Mesendoderm (in vitro differentiated cells): ENCODE results near the gene HABP2. TPM values are rescaled to one million over a fixed set of nuclear protein-coding genes. Genes with fewer than 3 reads are reported as not detected.

Experiments used
- DNase-seq: peaks from one replicate; pipeline ENCODE4 v3.0.0; 2013
- H2AK5ac ChIP-seq: 2 replicates; pipeline ENCODE4 v1.6.1; 2013; ENCODE audit warnings: low read length, inconsistent platforms
- H2BK120ac ChIP-seq: 2 replicates; pipeline ENCODE4 v1.6.1; 2013; ENCODE audit warnings: low read depth, mild to moderate bottlenecking, low read length, moderate library complexity, mixed read lengths
- H2BK15ac ChIP-seq: replicated peaks from 2 replicates; pipeline ENCODE4 v1.6.1; 2013; ENCODE audit warnings: low read depth, mild to moderate bottlenecking, moderate library complexity
- H2BK5ac ChIP-seq: 2 replicates; pipeline ENCODE4 v1.6.1; 2013; ENCODE audit warnings: low read length, inconsistent platforms
- H3K18ac ChIP-seq: 2 replicates; pipeline ENCODE4 v1.6.1; 2013; ENCODE audit warnings: mild to moderate bottlenecking, low read length, mixed read lengths
- H3K23ac ChIP-seq: one replicate; pipeline ENCODE4 v1.6.1; 2013; ENCODE audit warnings: low read length
- H3K27ac ChIP-seq: 2 replicates; pipeline ENCODE4 v1.5.1; 2013; ENCODE audit warnings: low read depth, mild to moderate bottlenecking, inconsistent platforms, low read length, moderate library complexity
- H3K27me3 ChIP-seq: 2 replicates; pipeline ENCODE4 v1.6.1; 2013; ENCODE audit warnings: low read length, control low read depth, mild to moderate bottlenecking, inconsistent platforms; ENCODE audit not compliant: insufficient read depth, poor library complexity
- H3K36me3 ChIP-seq: 2 replicates; pipeline ENCODE4 v1.6.1; 2013; ENCODE audit warnings: low read length, inconsistent platforms; ENCODE audit not compliant: control insufficient read depth, insufficient read depth
- H3K4ac ChIP-seq: one replicate; pipeline ENCODE4 v1.6.1; 2013; ENCODE audit warnings: low read depth, mild to moderate bottlenecking, low read length, moderate library complexity
- H3K4me1 ChIP-seq: 2 replicates; pipeline ENCODE4 v1.6.1; 2013; ENCODE audit warnings: low read depth, low read length, inconsistent platforms; ENCODE audit not compliant: control insufficient read depth
- H3K4me2 ChIP-seq: 2 replicates; pipeline ENCODE4 v1.6.1; 2013; ENCODE audit warnings: low read length
- H3K4me3 ChIP-seq: 2 replicates; pipeline ENCODE4 v1.5.1; 2013; ENCODE audit warnings: mild to moderate bottlenecking, low read length
- H3K56ac ChIP-seq: one replicate; pipeline ENCODE4 v1.6.1; 2013; ENCODE audit warnings: low read length
- H3K79me1 ChIP-seq: 2 replicates; pipeline ENCODE4 v1.6.1; 2013; ENCODE audit warnings: low read length, inconsistent platforms
- H3K79me2 ChIP-seq: 2 replicates; pipeline ENCODE4 v1.6.1; 2013; ENCODE audit warnings: mild to moderate bottlenecking, low read length; ENCODE audit not compliant: control insufficient read depth, insufficient read depth
- H3K9ac ChIP-seq: 2 replicates; pipeline ENCODE4 v1.6.1; 2013; ENCODE audit warnings: low read length, inconsistent platforms
- H4K5ac ChIP-seq: one replicate; pipeline ENCODE4 v1.6.1; 2013; ENCODE audit warnings: low read length
- H4K8ac ChIP-seq: one replicate; pipeline ENCODE4 v1.6.1; 2013; ENCODE audit warnings: low read depth, mild to moderate bottlenecking, control low read depth, low read length, moderate library complexity
- WGBS: extraction: QIAGEN DNeasy Blood & Tissue Kit; methylation state at CpG from one replicate; pipeline ENCODE4 v1.1.7; 2013; ENCODE audit warnings: low lambda C conversion rate, missing lambda C conversion rate; ENCODE audit not compliant: insufficient coverage; ENCODE audit errors: extremely low coverage; 5-methylcytosine and 5-hydroxymethylcytosine counted together
- polyA plus RNA-seq, 2 experiments: library from polyadenylated mRNA; stranded (reverse); fragments of 200-250 nt; gene quantifications; one replicate each; pipeline ENCODE4 v1.2.3, GENCODE V29; 2013

Gene HABP2
- polyA plus RNA-seq (2013, experiment 1 of 2), result not detected
- polyA plus RNA-seq (2013, experiment 2 of 2), result not detected

DNA sequence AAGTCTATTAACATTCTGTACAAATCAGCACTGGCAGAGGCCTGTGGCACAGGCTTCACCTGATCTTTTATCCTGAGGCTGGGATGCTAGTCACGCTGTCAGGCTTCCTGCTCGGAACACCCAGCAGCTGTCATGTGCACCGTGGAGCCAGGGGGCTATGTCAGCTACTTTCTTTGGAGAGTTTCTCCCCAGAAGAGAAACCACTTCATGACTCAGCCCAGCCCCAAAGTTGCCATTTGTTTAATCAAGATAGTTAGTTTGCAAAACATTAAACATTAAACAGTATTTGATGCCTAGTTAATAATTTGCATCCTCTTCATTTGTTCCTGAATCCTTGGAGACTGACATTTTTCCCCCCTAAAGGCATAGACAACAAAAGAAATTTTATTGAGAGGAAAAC lies at the start of gene HABP2:
HABP2 (plus strand) TSS at position 353 of the 400 bp plus-strand sequence. CDS start 69 bp downstream, outside the sequence.
- H4K5ac ChIP-seq, result no peak within 1 kb of the TSS
- no peak within 1 kb of the TSS for H3K56ac ChIP-seq
- H3K9ac ChIP-seq, result no peak within 1 kb of the TSS
- H3K4me3 ChIP-seq, result no peak within 1 kb of the TSS
- H3K23ac ChIP-seq, result no peak within 1 kb of the TSS
- no peak within 1 kb of the TSS for H3K18ac ChIP-seq
- H3K4ac ChIP-seq, result no peak within 1 kb of the TSS
- DNase-seq, result no peak
- H3K36me3 ChIP-seq, result no peaks in the 10 kb centered on the region
- H2BK120ac ChIP-seq, result no peak within 1 kb of the TSS
- H3K4me2 ChIP-seq, result no peak within 1 kb of the TSS
- no peak within 1 kb of the TSS for H3K27ac ChIP-seq
- no peaks in the 10 kb centered on the region for H3K79me1 ChIP-seq
- H3K27me3 ChIP-seq, result no peaks in the 10 kb centered on the region
- no peak within 1 kb of the TSS for H2AK5ac ChIP-seq
- no peak within 1 kb of the TSS for H2BK15ac ChIP-seq
- no peaks in the 10 kb centered on the region for H3K4me1 ChIP-seq
- H3K79me2 ChIP-seq, result no peaks in the 10 kb centered on the region
- no peak within 1 kb of the TSS for H4K8ac ChIP-seq
- WGBS, result no CpG with 5 or more reads among the region's 3 CpGs
- H2BK5ac ChIP-seq, result no peak within 1 kb of the TSS

DNA sequence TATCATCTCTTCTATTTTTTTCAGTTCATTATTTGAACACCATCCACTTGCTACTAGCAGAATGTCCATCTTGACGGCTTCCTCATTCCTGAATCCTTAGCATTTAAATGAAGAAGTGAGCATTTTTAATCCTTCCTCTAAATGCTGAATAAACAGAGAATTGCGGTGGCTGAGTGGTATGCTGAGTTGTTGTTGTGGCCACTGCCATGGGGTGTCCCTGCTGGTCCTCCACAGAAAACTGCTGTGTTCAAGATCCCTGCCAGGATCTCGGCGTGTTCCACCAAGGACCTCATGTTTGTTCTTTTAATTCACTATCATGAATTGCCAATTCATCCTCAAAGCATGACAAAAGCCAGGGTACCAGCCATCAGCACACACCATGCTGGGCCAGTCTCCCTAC lies 48.9 kb upstream of the HABP2 start:
- no peak overlapping the region for H3K18ac ChIP-seq
- WGBS, result no CpG with 5 or more reads among the region's 4 CpGs
- H2BK15ac ChIP-seq, result no peak overlapping the region
- no peak overlapping the region for H2AK5ac ChIP-seq
- no peaks in the 10 kb centered on the region for H3K4me1 ChIP-seq
- no peaks in the 10 kb centered on the region for H3K36me3 ChIP-seq
- no peak overlapping the region for H3K23ac ChIP-seq
- no peaks in the 10 kb centered on the region for H3K79me2 ChIP-seq
- H4K8ac ChIP-seq, result no peak overlapping the region
- no peak overlapping the region for H2BK5ac ChIP-seq
- no peak overlapping the region for H3K4me2 ChIP-seq
- no peak overlapping the region for H2BK120ac ChIP-seq
- no peak overlapping the region for H3K27ac ChIP-seq
- no peak overlapping the region for H3K9ac ChIP-seq
- H3K27me3 ChIP-seq, result no peaks in the 10 kb centered on the region
- H4K5ac ChIP-seq, result no peak overlapping the region
- H3K4me3 ChIP-seq, result no peak overlapping the region
- H3K79me1 ChIP-seq, result no peaks in the 10 kb centered on the region
- no peak overlapping the region for H3K4ac ChIP-seq
- no peak for DNase-seq
- H3K56ac ChIP-seq, result no peak overlapping the region

DNA sequence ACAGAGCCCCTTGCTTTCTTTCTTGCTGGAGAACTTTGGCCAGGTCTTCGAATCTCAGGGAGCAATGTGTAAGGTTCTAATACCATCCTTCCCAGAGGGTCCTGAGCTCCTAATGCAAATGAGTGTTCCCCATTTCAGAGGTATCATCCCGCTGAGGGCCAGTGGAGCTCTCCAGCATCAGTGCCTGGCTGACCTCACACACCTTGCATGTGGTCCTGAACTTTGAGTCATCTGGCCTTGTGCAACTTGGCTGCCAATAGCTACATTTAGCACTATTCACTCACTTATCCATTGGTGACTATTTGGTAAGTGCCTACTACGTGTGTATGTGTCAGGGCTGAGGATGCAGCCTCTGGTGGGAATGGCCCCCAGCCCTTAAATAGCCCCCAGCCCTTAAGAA lies 48.4 kb upstream of the HABP2 start:
- Histone ChIP-seq H2AK5ac (no peak overlapping the region), H4K5ac (no peak overlapping the region)
- WGBS, result no CpG with 5 or more reads among the region's 3 CpGs

DNA sequence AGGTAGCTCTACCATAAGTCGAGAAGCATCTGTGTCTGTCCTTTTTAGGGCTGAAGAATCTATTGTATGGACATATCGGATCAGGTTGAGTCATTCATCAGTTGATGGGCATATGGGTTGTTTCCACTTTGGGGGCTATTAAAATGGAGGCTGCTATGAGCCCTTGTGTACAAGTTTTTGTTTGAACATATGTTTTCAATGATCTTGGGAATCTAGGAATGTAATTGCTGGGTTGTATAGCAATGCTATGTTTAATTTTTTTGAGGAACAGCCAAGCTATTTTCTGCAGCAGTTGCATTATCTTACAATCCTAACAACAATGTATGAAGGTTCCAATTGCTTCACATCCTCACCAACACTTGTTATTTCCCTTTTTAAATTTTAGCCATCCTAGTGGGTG lies 46.4 kb upstream of the HABP2 start:
- Histone ChIP-seq H3K56ac (no peak overlapping the region), H3K4me3 (no peak overlapping the region), H3K4me1 (no peaks in the 10 kb centered on the region), H3K27ac (no peak overlapping the region), H2AK5ac (no peak overlapping the region), H3K79me2 (no peaks in the 10 kb centered on the region), H3K79me1 (no peaks in the 10 kb centered on the region), H3K18ac (no peak overlapping the region), H3K4ac (no peak overlapping the region), H3K23ac (no peak overlapping the region), H2BK5ac (no peak overlapping the region), H4K8ac (no peak overlapping the region), H2BK120ac (no peak overlapping the region), H3K27me3 (no peaks in the 10 kb centered on the region), H4K5ac (no peak overlapping the region), H2BK15ac (no peak overlapping the region), H3K9ac (no peak overlapping the region), H3K4me2 (no peak overlapping the region), H3K36me3 (no peaks in the 10 kb centered on the region)
- DNase-seq, result no peak
- no CpG with 5 or more reads among the region's 2 CpGs for WGBS

More for the DNA sequence above, 48.4 kb upstream of the HABP2 start:
- Histone ChIP-seq H3K4me2 (no peak overlapping the region), H3K79me2 (no peaks in the 10 kb centered on the region), H3K27ac (no peak overlapping the region), H2BK15ac (no peak overlapping the region), H3K27me3 (no peaks in the 10 kb centered on the region), H3K4me3 (no peak overlapping the region), H3K4me1 (no peaks in the 10 kb centered on the region), H4K8ac (no peak overlapping the region), H3K18ac (no peak overlapping the region), H3K4ac (no peak overlapping the region), H3K79me1 (no peaks in the 10 kb centered on the region), H2BK120ac (no peak overlapping the region), H2BK5ac (no peak overlapping the region), H3K56ac (no peak overlapping the region), H3K36me3 (no peaks in the 10 kb centered on the region), H3K23ac (no peak overlapping the region), H3K9ac (no peak overlapping the region)
- no peak for DNase-seq

DNA sequence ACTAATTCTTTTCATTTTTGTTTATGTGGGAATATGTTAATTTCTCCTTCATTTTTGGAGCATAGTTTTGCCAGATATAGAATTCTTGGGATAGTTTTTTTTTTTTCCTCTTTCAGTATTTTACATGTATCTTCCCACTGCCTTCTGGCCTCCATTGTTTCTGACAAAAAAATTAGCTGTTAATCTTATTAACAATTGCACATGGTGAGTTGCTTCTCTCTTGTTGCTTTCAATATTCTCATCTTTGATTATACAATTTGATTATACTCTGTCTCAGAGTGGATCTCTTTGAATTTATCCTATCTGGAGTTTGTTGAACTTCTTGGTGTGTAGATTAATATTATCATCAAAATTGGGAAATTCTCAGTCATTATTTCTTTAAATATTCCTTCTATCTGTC lies 41.4 kb upstream of the HABP2 start:
- H3K79me1 ChIP-seq, result no peaks in the 10 kb centered on the region
- no peak for DNase-seq
- no peaks in the 10 kb centered on the region for H3K4me1 ChIP-seq
- no peak overlapping the region for H3K18ac ChIP-seq
- no peak overlapping the region for H3K23ac ChIP-seq
- H3K36me3 ChIP-seq, result no peaks in the 10 kb centered on the region
- H4K8ac ChIP-seq, result no peak overlapping the region
- no peak overlapping the region for H3K9ac ChIP-seq
- no peak overlapping the region for H3K4me3 ChIP-seq
- H3K4ac ChIP-seq, result no peak overlapping the region
- H3K56ac ChIP-seq, result no peak overlapping the region
- H2BK120ac ChIP-seq, result no peak overlapping the region
- no peaks in the 10 kb centered on the region for H3K27me3 ChIP-seq
- no peak overlapping the region for H3K4me2 ChIP-seq
- no peak overlapping the region for H4K5ac ChIP-seq
- no peak overlapping the region for H2AK5ac ChIP-seq
- H3K27ac ChIP-seq, result no peak overlapping the region
- no peak overlapping the region for H2BK5ac ChIP-seq
- no peak overlapping the region for H2BK15ac ChIP-seq
- no peaks in the 10 kb centered on the region for H3K79me2 ChIP-seq

DNA sequence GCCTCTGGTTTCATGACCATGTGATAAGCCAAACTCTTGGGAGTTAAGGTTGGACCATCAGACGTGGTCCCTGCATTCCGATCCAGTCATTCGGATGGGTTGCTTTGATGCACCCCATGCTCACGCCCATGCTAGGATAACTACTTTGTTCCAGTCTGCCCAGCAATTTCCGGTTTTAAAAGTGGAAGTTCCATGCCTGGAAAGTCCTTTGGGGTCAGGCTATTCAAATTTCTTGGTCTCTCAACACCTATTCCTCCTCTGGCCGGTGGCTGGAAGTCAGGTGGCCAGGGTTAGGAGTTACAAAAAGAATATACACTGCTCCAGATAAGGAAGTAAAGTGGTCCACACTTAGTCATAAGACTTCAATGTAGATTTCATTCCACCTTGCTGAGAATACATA lies 37.7 kb upstream of the HABP2 start:
- DNase-seq, result no peak
- no peaks in the 10 kb centered on the region for H3K36me3 ChIP-seq
- H2BK120ac ChIP-seq, result no peak overlapping the region
- H2BK5ac ChIP-seq, result no peak overlapping the region
- H3K79me2 ChIP-seq, result no peaks in the 10 kb centered on the region
- H3K4me3 ChIP-seq, result no peak overlapping the region
- H3K18ac ChIP-seq, result no peak overlapping the region
- no peak overlapping the region for H3K9ac ChIP-seq
- no CpG with 5 or more reads among the region's 6 CpGs for WGBS
- H3K56ac ChIP-seq, result no peak overlapping the region
- H3K23ac ChIP-seq, result no peak overlapping the region
- H3K4me1 ChIP-seq, result no peaks in the 10 kb centered on the region
- H2AK5ac ChIP-seq, result no peak overlapping the region
- no peak overlapping the region for H3K27ac ChIP-seq
- no peak overlapping the region for H4K5ac ChIP-seq
- H3K79me1 ChIP-seq, result no peaks in the 10 kb centered on the region
- no peaks in the 10 kb centered on the region for H3K27me3 ChIP-seq
- no peak overlapping the region for H3K4ac ChIP-seq
- H4K8ac ChIP-seq, result no peak overlapping the region
- no peak overlapping the region for H2BK15ac ChIP-seq
- no peak overlapping the region for H3K4me2 ChIP-seq
